ENCODE results near the gene SORL1-AS1.

The SORL1-AS1 gene

DNA sequence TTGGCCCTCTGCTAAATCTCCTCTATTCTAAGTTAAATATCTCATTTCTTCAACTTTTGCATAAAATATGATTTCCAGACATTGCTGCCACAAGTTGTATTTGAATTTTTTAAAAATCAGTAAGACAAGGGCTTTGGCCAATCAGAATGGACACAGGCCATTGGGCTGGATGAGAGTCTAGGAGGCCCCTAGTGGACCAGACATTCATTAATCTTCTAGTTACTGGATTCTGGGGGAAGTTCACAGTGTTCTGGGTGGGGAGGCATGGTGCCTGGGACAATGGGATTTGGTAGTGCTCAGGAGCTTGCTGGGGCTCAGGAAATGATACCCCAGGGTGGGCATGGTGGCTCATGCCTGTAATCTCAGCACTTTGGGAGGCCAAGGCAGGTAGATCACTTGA lies 13.0 kb downstream of the SORL1-AS1 start:
- ATAC-seq (ENCODE audit: low read depth) (no peak), DNase-seq (no peak)
- no peaks in the 10 kb centered on the region for H3K27me3 Mint-ChIP-seq
- H3K27ac Mint-ChIP-seq, result no peak overlapping the region
- H3K4me3 Mint-ChIP-seq, result no peak overlapping the region
- CTCF ChIA-PET, result no interaction called here
- TF ChIP-seq, protein P1, sequence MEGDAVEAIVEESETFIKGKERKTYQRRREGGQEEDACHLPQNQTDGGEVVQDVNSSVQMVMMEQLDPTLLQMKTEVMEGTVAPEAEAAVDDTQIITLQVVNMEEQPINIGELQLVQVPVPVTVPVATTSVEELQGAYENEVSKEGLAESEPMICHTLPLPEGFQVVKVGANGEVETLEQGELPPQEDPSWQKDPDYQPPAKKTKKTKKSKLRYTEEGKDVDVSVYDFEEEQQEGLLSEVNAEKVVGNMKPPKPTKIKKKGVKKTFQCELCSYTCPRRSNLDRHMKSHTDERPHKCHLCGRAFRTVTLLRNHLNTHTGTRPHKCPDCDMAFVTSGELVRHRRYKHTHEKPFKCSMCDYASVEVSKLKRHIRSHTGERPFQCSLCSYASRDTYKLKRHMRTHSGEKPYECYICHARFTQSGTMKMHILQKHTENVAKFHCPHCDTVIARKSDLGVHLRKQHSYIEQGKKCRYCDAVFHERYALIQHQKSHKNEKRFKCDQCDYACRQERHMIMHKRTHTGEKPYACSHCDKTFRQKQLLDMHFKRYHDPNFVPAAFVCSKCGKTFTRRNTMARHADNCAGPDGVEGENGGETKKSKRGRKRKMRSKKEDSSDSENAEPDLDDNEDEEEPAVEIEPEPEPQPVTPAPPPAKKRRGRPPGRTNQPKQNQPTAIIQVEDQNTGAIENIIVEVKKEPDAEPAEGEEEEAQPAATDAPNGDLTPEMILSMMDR (IDR thresholded peaks at IDR 0.05), result no peak
- H3K4me1 Mint-ChIP-seq, result peaks cover 30% of the 10 kb centered on the region
- intact Hi-C loops (cut with micrococcal nuclease), result no loop called here
- no peaks in the 10 kb centered on the region for H3K9me3 Mint-ChIP-seq
- POLR2A ChIA-PET, result interaction anchor here (1.1 kb wide), 1 partner anchor 10 kb away, joined by 3 read pairs; no protein-coding TSS in a partner anchor
- peaks cover 3% of the 10 kb centered on the region for H3K36me3 Mint-ChIP-seq (ENCODE audit: low read depth)

GRCh38 chr11:121439337-121439736 lies 13.4 kb downstream of the SORL1-AS1 start:
- POLR2A ChIA-PET, result no interaction called here
- DNase-seq (no peak), ATAC-seq (ENCODE audit: low read depth) (no peak)
- Mint-ChIP-seq H3K9me3 (no peaks in the 10 kb centered on the region), H3K4me3 (no peak overlapping the region), H3K27ac (no peak overlapping the region), H3K4me1 (peaks cover 30% of the 10 kb centered on the region), H3K36me3 (ENCODE audit: low read depth) (peaks cover under 1% of the 10 kb centered on the region), H3K27me3 (no peaks in the 10 kb centered on the region)
- intact Hi-C loops (cut with micrococcal nuclease), result no loop called here
- CTCF ChIA-PET, result no interaction called here
- TF ChIP-seq, protein P1 (IDR thresholded peaks at IDR 0.05), result no peak

- ChIA-PET CTCF (no interaction called here), POLR2A (interaction anchor here (1.3 kb wide), 1 partner anchor 13 kb away, joined by 5 read pairs; no protein-coding TSS in a partner anchor)
- Mint-ChIP-seq H3K27me3 (no peaks in the 10 kb centered on the region), H3K36me3 (ENCODE audit: low read depth) (no peaks in the 10 kb centered on the region), H3K9me3 (no peaks in the 10 kb centered on the region), H3K4me3 (no peak overlapping the region), H3K27ac (no peak overlapping the region), H3K4me1 (peaks cover 30% of the 10 kb centered on the region)
- TF ChIP-seq, protein P1 (IDR thresholded peaks at IDR 0.05), result no peak
- intact Hi-C loops (cut with micrococcal nuclease), result no loop called here
- ATAC-seq (ENCODE audit: low read depth) (no peak), DNase-seq (no peak)
These were observed 15.1 kb downstream of the SORL1-AS1 start for GRCh38 chr11:121437686-121438078.

- Mint-ChIP-seq H3K27ac (no peak overlapping the region), H3K4me1 (peaks cover 33% of the 10 kb centered on the region)
These were observed 15.6 kb downstream of the SORL1-AS1 start for GRCh38 chr11:121437018-121437685.

More at GRCh38 chr11:121437018-121437685, 15.6 kb downstream of the SORL1-AS1 start:
- H3K4me3 Mint-ChIP-seq, result no peak overlapping the region
- ChIA-PET POLR2A (interaction anchor here (1.3 kb wide), 1 partner anchor 14 kb away, joined by 5 read pairs; no protein-coding TSS in a partner anchor), CTCF (no interaction called here)
- DNase-seq, result no peak
- TF ChIP-seq, protein P1 (IDR thresholded peaks at IDR 0.05), result no peak
- H3K36me3 Mint-ChIP-seq (ENCODE audit: low read depth), result no peaks in the 10 kb centered on the region
- H3K9me3 Mint-ChIP-seq, result no peaks in the 10 kb centered on the region
- H3K27me3 Mint-ChIP-seq, result no peaks in the 10 kb centered on the region
- intact Hi-C loops (cut with micrococcal nuclease), result no loop called here
- ATAC-seq (ENCODE audit: low read depth), result no peak
